GM04504 (cell line): ENCODE measurements around the gene LRMDA.
"Not testable (repeated sequence)": the region's sequence is repeated elsewhere in the genome, so short reads cannot be mapped to it uniquely, and the experiment has no call there.

Experiments
- DNase-seq: peaks from one replicate; pipeline ENCODE4 v3.0.0-alpha.2; 2012; ENCODE audit warnings: low read depth

LRMDA gene

DNA sequence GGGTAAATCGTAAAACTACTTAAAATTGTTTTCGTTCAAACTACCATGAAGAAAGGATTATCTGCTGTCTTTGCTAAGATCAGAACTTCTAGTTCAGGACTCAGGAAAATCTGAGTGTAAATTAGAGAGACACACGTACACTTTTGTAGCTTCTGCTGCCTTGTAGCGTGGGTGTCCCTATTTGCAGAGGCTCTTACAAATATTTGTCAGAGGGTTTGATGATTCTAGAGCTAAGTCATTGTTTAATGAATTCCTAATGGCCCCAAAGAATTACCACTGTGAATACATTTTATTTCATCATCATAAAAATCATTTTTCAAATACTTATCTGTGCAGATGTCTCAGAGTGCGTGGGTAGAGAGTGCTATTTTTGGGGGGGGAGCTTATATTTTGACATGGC lies 314.9 kb downstream of the LRMDA start:
- no peak for DNase-seq

DNA sequence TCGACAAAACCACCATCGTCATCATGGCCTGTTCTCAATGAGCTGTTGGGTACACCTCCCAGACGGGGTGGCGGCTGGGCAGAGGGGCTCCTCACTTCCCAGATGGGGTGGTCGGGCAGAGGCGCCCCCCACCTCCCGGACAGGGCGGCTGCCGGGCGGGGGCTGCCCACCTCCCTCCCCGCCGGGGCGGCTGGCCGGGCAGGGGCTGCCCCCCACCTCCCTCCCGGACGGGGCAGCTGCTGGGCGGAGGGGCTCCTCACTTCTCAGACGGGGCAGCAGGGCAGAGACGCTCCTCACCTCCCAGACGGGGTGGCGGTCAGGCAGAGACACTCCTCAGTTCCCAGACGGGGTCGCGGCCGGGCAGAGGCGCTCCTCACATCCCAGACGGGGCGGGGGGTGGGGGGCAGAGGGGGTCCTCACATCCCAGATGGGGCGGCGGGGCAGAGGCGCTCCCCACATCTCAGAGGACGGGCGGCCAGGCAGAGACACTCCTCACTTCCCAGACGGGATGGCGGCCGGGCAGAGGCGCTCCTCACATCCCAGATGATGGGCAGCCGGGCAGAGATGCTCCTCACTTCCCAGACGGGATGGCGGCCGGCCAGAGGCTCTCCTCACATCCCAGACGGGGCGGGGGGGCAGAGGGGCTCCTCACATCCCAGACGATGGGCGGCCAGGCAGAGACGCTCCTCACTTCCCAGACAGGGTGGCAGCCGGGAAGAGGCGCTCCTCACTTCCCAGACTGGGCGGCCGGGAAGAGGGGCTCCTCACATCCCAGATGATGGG lies 318.9 kb downstream of the LRMDA start:
- not testable (repeated sequence) for DNase-seq

DNA sequence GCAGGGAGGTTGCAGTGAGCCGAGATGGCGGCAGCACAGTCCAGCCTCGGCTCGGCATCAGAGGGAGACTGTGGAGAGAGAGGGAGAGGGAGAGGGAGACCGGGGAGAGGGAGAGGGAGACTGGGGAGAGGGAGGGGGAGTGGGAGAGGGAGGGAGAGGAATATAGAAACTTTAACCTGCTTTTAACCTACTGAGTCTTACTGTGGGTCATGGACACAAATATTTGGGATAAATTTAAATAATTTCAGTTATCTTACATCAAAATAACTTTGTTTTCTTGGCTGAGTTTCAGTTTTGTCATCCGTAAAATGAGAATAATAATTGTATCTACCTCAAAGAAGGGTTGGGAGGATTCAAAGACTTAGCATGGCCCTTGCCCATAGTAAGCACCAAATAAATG lies 319.8 kb downstream of the LRMDA start:
- DNase-seq: no peak

DNA sequence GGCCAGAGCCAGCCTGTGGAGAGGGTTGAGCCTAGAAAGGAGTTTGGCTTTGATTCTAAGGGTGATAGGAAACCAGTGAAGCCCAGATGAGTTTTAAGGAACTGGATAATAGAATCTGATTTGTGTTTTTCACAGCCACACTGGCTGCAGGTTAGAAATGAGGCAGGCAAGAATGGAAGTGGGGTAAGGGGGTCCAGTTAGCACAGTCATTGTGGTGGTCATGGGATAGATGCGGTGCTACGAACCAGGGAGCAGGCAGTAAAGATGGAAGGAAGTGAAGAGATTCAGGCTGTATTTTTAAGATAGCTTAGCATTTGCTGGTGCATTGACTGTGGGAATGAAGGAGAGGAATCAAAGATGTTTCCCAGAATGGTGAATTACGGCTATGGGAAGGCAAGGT lies 322.2 kb downstream of the LRMDA start:
- no peak for DNase-seq

DNA sequence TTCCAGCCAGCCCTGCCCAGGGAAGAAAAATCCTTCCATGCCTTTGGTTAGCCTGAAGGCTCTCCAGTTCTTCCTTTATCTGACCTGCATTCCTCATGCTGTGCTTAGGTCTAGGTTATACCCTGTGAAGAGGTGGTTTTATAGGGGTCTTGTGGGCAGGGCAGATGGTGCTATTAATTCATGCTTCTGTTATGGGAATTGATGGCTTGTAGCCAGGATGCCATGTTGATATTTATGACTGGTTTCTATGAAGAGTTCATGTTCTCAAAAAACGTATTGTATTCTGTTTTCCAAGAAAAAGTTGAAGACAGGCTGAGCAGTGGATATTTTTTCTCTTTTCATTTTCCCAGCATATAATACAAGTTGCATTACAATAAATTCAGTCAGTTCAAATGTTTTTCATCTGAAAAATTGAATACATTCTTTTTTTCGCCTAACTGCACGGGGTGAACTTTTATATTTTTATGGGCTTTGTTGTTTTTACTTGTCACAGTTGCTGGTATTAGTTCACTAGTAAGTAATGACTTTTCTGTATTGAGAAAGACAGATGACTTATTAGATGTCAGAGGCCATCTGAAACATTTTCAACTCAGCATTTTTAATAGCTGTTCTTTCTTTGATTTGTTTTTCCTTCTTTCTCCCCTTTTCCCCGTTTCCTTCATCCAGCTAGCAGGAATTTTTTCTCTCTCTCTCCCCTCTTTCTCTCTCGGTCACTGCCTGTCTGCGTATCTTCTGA lies 322.8 kb downstream of the LRMDA start:
- DNase-seq: no peak

DNA sequence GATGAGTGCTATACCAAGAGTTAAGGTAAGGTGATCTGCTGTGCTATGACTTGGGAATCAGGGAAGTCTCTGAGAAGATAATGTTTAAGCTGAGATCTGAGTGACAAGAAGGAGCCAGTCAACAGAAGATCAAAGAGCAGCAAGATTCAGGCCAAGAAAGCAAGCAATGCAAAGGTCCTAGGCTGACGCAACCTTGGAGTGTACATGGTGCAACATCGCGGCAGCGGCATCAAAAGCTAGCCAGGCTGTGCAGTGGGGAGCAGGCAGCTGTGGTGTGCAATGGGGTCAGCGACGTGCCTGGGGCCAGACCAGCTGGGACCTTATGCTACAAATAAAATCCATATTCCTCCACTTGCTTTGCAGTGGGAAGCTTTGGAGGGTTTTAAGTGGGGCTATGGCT lies 324.1 kb downstream of the LRMDA start:
- DNase-seq: no peak

DNA sequence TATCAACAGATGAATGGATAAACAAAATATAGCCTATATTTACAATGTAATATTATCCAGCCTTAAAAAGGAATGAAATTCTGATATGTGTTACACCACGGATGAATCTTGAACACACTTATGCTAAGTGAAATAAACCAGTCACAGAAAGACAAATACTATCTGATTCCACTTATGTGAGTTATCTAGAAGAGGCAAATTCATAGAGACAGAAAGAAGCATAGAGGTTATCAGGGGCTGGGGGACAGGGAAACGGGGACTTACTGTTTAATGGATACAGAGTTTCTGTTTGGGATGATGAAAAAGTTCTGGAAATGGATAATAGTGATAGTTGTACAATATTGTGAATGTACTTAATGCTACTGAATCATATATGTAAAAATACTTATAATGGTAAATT lies 329.9 kb downstream of the LRMDA start:
- DNase-seq: no peak

DNA sequence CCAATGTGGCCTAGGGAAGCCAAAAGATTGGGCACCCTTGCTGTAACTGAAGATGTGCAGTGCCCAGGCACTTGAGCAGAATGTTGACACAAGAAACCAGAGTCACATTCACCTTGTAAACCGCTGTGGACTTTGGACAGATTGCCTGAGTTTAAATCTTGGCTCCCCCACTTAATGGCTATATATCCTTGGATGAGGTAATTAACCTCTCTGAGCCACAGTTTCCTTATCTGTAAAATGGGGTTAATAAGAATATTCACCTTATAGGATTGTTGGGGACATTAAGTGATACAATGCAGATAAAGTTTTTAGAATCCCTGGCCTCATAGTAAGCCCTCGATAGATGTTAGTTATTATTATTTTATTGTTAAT lies 331.0 kb downstream of the LRMDA start:
- DNase-seq: no peak

DNA sequence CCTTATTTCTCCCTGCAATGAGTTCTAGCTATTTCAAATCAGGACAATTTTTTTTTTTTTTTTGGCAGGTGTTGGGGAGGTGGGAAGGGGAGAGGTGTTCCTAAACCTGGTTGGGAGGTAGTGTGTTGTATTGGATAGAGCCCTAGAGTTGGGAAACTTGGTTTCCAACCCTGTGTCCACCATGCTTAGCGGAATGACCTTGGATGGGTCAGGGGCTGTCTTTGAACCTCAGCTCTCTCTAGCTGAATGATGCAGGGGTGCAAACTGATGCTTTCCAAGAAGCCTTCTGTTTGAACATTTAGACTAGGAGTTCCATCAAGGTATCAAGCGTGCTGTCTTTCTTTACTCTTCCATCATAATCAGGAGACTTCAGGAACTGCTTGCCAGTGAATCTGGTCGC lies 332.2 kb downstream of the LRMDA start:
- DNase-seq: no peak

DNA sequence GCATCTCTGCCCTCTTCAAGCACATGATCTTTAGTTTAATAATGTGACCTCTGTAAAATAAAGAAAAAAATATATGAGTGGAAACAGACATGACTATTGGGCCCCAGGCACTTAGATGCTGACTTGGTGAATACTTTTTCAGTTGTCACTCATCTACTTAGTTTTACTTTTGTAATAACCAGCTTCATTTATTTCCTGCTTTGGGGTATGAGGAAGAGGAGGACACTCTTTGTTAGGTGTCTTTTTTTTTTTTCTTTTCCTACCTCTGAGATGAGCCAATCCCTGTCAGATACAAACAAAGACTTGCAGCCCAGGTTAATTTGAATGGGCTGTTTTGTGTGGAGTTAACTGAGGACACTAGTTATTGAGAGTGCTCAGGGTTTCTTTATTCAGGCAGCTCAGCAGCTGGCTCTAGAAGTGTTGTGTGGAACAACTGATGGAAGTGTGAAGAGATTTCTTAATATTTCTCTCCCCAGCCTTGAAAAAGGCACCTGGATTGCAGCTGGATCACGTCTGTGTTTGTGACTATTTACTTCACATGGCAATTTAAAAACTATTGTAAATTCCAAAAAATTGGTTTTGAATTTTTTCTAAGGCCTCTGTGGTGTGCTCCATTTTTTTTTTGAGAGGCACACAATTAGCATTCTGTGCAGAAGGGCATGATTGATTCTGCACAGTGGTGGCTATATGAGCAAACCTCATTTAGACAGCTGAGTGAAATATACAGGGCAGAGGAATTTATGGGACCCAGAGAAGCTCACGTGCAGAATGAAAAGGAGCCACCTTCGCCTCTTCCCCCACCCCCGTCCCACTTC lies 333.8 kb downstream of the LRMDA start:
- no peak for DNase-seq

DNA sequence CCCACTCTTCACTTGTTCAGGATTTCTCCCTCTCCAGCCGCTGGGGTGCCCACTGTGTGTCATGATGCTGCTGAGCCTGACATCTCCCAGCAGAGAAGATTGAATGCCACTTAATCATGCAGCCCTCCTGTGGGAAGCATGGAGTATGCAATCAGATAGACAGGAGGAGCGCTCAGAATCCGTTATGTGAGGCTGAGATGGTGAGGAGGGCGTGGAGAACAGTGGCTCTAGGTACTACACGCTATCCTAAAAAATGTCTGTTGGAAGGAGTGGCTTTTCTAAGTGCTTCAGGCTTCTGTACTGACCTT lies 334.3 kb downstream of the LRMDA start:
- DNase-seq: no peak

DNA sequence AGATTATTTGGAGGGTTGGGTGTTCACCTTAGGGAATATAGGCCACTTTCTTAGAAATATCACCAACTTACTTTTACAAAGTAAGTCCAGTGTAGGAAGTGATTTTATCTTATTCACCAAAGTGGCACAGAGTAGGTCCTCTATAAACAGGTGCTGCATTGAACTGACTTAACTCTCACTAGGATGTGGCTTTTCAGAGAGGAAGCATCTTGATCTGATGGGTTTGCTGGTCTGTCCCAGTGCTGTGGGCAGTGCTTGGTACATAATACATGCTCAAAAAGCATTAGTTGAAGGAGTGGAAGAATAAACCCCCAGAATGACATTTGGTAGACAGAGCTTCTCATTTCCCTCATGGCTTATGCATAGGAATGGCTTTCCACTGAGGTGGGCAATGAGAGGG lies 334.7 kb downstream of the LRMDA start:
- no peak for DNase-seq

DNA sequence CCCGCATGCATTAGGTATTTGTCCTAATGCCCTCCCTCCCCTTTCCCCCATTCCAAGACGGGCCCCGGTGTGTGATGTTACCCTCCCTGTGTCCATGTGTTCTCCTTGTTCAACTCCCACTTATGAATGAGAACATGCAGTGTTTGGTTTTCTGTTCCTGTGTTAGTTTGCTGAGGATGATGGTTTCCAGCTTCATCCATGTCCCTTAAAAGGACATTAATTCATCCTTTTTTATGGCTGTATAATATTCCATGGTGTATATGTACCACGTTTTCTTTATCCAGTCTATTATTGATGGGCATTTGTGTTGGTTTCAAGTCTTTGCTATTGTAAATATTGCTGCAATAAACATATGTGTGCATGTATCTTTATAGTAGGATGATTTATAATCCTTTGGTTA lies 335.3 kb downstream of the LRMDA start:
- not testable (repeated sequence) for DNase-seq

DNA sequence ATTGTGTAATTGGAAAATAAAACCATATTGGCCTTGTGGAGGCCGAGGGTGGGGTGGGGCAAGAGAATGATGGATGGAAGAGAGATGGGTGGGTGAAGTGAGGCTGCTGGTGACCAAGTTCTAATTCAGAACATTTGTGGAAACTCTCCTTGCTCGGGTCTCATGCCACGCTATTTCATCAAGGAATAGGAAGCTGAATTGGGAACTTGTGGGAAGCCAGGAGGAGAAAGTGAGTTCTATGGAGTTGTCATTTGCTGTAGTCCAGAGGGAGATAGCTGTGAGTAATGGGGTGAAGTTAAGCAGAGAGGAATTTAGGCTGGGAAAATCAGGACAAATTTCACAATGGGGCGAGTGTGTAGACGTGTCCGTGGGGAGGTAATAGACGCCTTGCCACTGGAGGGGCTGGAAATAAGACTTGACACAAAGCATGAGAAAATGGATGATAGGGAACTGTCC lies 339.2 kb downstream of the LRMDA start:
- DNase-seq: no peak

DNA sequence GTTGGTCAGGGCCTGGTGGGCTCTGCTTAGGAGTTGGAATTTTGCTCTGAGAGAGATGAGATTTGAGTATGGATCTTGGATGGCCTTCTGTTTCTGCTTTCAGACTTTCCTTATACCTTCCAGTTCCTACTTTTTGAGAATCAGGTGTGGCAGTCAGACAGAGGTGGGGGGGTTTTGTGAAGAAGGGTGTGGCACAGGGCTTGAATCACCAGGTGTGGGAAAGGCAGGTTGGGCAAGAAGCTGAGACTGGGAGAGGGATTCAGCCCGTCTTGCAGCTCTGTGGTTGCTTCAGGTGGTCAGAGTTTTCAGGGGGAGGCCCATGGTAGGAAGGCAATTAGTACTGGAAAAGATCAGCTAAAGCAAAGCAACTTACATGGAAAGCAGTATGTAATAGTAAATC lies 340.2 kb downstream of the LRMDA start:
- no peak for DNase-seq

DNA sequence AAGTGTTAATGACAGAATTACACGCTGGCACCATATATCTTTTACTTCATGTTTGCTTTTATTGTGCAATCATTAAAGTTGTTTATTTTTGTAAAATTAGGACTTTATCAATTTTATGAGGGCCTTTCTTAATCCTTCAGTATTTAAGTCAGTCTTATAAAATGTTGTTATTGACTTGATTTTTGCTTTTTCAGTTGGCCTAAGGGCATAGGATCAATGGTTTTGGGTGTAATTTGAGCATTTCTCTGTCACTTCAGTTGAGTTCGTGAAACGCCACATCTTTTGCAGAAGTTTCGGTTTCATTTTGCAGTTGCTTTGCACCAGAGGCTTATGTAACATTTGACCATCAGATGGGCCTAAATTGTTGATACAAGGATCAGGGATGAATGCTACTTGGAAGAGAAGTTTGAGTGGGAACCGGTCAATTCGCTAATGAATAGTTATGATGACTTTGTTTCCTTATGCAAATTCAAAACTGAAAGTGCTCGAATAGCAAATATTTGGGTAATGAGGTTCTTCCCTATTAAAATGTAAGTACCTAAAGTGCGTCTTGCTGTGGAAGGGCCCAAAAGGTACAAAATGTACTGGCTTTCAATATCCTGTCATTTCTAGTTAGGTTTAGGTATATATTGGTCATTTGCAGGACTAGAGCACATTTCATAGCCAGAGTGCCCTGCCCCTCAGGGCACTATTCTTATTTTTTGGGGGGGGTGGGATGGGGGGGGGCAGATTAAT lies 340.9 kb downstream of the LRMDA start:
- DNase-seq: no peak

DNA sequence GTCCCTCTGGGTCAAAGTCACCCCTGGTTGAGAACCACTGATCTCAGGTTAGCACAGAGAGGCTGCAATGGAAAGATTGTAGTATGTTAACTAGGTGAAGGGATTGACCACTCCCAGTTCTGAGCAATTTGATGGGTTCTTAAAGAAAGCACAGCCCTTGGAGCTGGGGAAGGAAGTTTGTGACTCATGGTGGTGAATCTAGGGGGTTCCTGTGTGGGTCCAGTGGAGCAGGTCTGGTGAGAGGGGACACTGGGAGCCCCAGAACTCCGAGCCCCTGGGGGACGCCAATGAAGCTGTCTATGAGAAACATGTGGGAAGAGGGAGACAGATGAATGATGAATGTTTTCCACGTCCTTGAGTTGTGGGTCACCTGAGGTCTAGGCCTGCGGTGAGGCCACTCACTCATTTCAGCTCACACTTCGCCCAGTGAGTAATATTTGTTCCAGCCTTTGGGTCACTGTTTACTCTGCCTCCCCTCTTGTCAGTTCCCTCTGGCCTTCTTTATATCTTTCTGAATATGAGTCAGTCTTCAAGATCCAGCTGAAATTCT lies 341.9 kb downstream of the LRMDA start:
- DNase-seq: no peak

DNA sequence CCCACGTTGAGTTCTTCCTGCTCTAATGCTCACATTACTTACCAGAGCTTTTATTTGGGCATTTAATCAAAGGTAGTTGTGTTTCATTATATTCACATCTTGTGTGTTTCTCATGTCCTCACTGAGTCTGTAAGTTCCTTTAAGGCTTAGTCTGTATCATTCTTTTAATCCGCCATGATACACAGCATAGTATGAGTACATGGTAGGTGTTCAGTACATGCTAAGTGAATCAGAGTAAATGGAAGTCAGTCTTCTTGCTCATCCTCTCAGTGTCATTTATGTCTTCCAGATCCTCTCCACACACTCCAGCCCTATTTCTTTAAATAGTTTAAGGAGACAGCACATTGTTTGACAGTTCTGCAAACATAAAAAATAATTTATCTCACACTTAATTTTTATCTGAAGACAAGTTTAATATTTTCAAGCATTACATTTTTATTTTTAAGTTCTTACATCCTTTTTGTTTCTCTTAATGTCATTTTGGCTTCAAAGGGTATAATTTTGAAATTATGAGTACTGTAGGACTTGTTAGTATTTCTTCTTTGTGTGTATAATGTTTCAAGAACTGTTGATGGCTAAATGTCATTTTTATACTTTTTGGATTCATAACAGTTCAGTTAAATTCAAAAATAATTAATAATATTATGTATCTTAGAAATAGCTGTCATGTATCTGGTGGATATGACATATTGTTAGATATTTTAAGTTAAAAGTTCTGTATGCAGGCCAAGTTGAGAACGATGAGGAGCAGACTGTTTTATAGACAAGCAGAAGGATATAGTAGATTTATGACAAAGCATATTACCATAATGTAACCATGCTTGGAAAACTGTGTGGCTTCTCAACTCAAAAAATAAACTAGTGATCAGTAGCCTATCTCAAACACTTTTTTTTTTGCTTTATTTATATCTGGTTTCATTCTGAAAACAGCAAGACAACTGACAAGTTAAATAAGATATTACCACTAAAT lies 342.7 kb downstream of the LRMDA start:
- DNase-seq: no peak

DNA sequence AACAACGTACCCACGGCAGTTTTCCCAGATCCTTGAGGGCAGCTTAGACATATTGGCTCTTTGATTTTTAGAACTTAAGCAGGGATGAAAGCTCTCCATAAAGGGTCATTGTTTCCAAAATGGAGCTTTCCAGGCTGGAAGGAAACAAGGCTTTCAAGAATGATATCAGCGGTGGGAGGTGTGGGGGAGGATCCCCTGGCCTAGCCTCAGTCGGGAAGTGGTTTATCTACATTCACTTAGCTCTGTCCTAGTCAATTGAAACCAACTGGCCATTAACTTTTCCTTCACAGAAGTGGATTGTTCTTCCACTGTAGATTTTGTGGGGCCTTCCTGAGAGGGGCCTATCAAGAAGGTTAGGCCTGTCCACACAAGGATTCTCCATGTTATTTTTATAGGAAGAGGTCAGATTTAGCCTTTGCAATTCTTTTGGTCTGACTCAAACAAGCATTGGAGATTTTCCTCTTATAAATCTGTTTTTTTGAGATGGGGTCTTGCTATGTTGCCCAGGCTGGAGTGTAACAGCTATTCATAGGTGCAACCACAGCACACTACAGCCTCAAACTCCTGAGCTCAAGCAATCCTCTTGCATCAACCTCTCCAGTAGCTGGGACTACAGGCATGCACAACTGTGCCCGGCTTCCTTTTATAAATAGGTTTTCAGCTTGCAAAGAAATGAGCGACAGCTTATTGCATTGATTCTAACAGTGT lies 343.5 kb downstream of the LRMDA start:
- DNase-seq: no peak
